Left lung (tissue), 10 donors: Measurements from ENCODE around the gene SLC39A1. TPM values are rescaled to one million over a fixed set of nuclear protein-coding genes. Genes with fewer than 3 reads are reported as not detected.

Experiments used
- ATAC-seq: fragments of 200-7000 bp; cut with Tn5 transposase; one replicate; pipeline ENCODE4 v1.9.1; 2020; ENCODE audit warnings: moderate library complexity
- DNase-seq, 4 donors: peaks; one replicate each; pipeline ENCODE4 v3.0.0-alpha.2; 2013 to 2020
- H3K27ac ChIP-seq, 2 donors: fragments of 200-600 bp; sonication (generic) in 1 of 2; one replicate each; pipeline versions ENCODE4 v1.5.0 to v1.8.0; 2020 to 2021
- H3K27me3 ChIP-seq, 2 donors: fragments of 200-600 bp; sonication (generic) in 1 of 2; one replicate each; pipeline versions ENCODE4 v1.5.0 to v1.8.0; 2020 to 2021
- H3K36me3 ChIP-seq, 2 donors: fragments of 200-600 bp; sonication (generic) in 1 of 2; one replicate each; pipeline versions ENCODE4 v1.5.0 to v1.8.0; 2020 to 2021
- H3K4me1 ChIP-seq, 2 donors: fragments of 200-600 bp; one replicate each; pipeline ENCODE4 v1.8.0; 2021
- H3K4me3 ChIP-seq, 2 donors: fragments of 200-600 bp; sonication (generic) in 1 of 2; one replicate each; pipeline versions ENCODE4 v1.5.0 to v1.8.0; 2020 to 2021; ENCODE audit warnings: mild to moderate bottlenecking in 1 of 2
- H3K9me3 ChIP-seq, 2 donors: fragments of 200-600 bp; sonication (generic) in 1 of 2; one replicate each; pipeline versions ENCODE4 v1.5.0 to v1.8.0; 2020 to 2021
- intact Hi-C, 2 donors: fragments of 100-400 bp; cut with DNase I; formaldehyde crosslinking; loops; one replicate each; pipeline versions ENCODE4 v1.11.2 to v1.14.2; 2022
- polyA plus RNA-seq, 6 donors: library from polyadenylated mRNA; unstranded; fragments of 120-200 nt; gene quantifications; one replicate each; pipeline ENCODE4 v1.2.1, GENCODE V29; 2013; ENCODE audit not compliant: insufficient read length in 6 of 6
- total RNA-seq, 2 donors: library from RNA; stranded (reverse); fragmentation: NEBNext Ultra II Directional; extraction: Animal tissue kit (Norgen Biotek cat#: 25700); gene quantifications; one replicate each; pipeline ENCODE4 v1.2.1, GENCODE V29; 2021
- TF ChIP-seq, protein P1 (sequence below), 2 donors: fragments of 200-600 bp; sonication (generic) in 1 of 2; IDR thresholded peaks; one replicate each; pipeline versions ENCODE4 v1.5.0 to v1.8.0; 2021; ENCODE audit warnings: antibody characterized with exemption in 2 of 2
- donor health status: DM: no; HTN: yes; CAD: no.
- donor health status: DM: no; HTN: no; CAD: no.

SLC39A1 gene
- total and polyA plus RNA-seq, 8 donors: 59.1 to 185 (median 64.0) TPM

DNA sequence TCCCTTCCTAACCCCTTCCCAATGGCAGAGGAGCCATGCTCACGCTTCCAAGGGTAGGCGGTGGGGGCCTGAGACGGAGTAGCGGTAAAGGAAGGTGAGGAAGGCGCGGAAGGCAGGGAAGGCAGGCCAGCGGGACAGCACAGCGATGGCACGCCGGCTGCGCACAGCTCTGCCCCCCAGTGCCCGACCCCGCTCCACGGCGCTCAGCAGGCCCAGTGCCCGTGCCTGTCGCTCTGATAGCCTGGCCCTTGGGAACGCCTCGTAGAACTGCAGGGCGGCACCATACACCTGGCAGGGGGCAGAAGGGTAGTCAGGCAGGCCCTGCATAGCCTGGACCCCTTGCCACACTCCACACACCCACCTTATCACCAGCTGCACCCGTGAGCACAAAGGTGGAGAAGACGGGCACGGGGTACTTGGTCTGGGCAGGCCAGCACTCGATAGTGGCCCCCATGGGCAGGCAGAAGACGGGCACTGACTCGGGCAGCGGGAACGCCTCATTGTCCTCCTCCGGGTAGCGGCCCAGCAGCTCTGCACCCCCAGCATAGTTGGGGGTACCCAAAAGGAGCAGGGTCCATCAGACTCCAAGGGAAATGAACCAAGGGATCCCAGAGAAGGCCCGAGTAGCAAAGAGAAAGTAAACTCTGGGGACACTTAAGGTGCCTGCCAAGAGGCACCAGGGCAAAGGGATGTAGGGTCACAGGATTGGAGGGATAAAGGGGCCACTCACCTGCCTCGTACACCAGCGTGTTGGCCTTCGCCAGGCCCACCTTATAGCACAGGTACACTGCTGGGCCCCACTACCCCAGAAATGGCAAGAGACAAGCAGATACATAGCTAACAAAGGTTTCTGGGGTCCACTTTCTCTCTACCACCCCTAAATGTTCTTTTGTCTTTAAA lies 21.3 kb downstream of the SLC39A1 start:
- TF ChIP-seq, protein P1, sequence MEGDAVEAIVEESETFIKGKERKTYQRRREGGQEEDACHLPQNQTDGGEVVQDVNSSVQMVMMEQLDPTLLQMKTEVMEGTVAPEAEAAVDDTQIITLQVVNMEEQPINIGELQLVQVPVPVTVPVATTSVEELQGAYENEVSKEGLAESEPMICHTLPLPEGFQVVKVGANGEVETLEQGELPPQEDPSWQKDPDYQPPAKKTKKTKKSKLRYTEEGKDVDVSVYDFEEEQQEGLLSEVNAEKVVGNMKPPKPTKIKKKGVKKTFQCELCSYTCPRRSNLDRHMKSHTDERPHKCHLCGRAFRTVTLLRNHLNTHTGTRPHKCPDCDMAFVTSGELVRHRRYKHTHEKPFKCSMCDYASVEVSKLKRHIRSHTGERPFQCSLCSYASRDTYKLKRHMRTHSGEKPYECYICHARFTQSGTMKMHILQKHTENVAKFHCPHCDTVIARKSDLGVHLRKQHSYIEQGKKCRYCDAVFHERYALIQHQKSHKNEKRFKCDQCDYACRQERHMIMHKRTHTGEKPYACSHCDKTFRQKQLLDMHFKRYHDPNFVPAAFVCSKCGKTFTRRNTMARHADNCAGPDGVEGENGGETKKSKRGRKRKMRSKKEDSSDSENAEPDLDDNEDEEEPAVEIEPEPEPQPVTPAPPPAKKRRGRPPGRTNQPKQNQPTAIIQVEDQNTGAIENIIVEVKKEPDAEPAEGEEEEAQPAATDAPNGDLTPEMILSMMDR (IDR thresholded peaks at IDR 0.05): no peak
- ATAC-seq (no peak), DNase-seq (peak in 1 of 4 donors; percentile 27)
- Histone ChIP-seq H3K9me3 (no peaks in the 10 kb centered on the region), H3K4me1 (peaks cover 4 to 41% of the 10 kb centered on the region in 2 donors), H3K36me3 (peaks cover 0 to 69% of the 10 kb centered on the region in 2 donors), H3K27ac (no peak overlapping the region), H3K4me3 (no peak overlapping the region), H3K27me3 (no peaks in the 10 kb centered on the region)
- intact Hi-C loops: loop anchor here in 1 of 2 donors (10.0 kb wide), 1 partner anchor 117 kb away; no protein-coding TSS in a partner anchor

DNA sequence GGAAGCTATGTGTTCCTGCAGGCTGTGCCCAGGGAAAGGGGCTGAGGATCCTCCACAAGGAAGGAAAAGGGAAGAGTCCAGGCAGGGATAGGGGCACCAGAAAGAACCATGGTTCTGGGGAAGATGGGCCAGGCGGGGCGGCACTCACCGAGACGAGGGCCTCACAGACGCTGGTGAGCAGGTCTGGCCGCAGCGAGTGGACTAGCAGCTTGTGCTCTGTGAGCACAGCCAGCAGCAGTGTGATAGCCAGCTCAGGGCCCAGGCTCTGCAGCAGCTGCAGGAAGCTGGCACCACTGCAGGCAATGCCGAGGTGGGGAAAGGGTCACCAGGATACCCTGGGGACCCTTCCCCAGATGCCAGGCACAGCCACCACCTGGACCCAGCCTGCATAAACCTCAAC lies 22.6 kb downstream of the SLC39A1 start:
- intact Hi-C loops: loop anchor here in 1 of 2 donors (10.0 kb wide), 1 partner anchor 116 kb away; no protein-coding TSS in a partner anchor
- Histone ChIP-seq H3K4me1 (peaks cover 0 to 34% of the 10 kb centered on the region in 2 donors), H3K27me3 (no peaks in the 10 kb centered on the region), H3K27ac (no peak overlapping the region), H3K36me3 (peaks cover 0 to 81% of the 10 kb centered on the region in 2 donors), H3K4me3 (no peak overlapping the region), H3K9me3 (no peaks in the 10 kb centered on the region)
- no peak for ATAC-seq
- peak in 1 of 4 donors; percentile 14 for DNase-seq
- TF ChIP-seq, protein P1 (IDR thresholded peaks at IDR 0.05): no peak

DNA sequence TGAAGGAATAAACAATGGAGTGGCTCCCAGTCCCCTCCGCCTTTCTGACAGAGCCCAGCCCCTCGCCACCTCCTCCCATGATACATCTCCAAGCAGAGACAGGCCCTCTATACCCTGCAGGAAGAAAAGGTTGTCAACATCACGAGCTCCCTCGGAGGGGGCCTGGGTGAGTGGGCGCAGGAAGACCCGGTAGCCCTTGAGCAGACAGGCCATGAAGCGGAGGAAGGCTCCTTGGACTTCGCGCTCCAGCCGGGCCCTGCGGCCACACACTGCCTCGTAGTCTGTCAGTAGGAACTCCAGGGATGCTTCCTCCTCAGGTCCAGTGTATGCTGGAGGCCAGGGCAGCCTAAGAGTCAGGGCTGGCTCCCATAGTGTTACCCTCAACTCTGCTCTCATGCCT lies 23.9 kb downstream of the SLC39A1 start:
- ATAC-seq (no peak), DNase-seq (peak in 1 of 4 donors; percentile 29)
- Histone ChIP-seq H3K4me1 (peaks cover 0 to 26% of the 10 kb centered on the region in 2 donors), H3K9me3 (no peaks in the 10 kb centered on the region), H3K27ac (no peak overlapping the region), H3K36me3 (peaks cover 0 to 94% of the 10 kb centered on the region in 2 donors), H3K27me3 (no peaks in the 10 kb centered on the region), H3K4me3 (no peak overlapping the region)
- intact Hi-C loops: no loop called here
- TF ChIP-seq, protein P1 (IDR thresholded peaks at IDR 0.05): no peak

DNA sequence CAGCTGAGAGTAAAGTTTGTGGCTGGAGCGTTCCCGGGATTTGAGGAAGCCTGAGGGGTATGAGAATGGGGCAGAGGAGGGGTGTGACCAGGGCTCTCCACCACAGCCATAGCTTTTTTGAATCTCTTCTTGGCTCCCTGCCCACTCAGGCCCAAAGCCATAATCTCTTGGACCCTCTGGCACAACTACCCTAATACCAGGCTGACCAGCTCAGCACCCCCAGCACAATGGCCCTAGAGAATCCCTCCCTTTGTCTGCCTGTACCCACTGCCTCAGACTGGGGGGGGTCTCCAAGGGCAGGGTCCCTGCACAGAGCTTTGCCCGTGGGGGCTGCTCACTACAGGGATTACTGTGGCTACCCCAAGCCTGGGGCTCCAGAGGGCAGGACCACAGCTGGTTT lies 24.3 kb downstream of the SLC39A1 start:
- DNase-seq: no peak
- Histone ChIP-seq H3K27me3 (no peaks in the 10 kb centered on the region), H3K9me3 (no peaks in the 10 kb centered on the region), H3K27ac (no peak overlapping the region), H3K4me1 (peaks cover 0 to 21% of the 10 kb centered on the region in 2 donors), H3K4me3 (no peak overlapping the region), H3K36me3 (peaks cover 0 to 97% of the 10 kb centered on the region in 2 donors)
- intact Hi-C loops: no loop called here
- no peak for ATAC-seq
- TF ChIP-seq, protein P1 (IDR thresholded peaks at IDR 0.05): no peak

DNA sequence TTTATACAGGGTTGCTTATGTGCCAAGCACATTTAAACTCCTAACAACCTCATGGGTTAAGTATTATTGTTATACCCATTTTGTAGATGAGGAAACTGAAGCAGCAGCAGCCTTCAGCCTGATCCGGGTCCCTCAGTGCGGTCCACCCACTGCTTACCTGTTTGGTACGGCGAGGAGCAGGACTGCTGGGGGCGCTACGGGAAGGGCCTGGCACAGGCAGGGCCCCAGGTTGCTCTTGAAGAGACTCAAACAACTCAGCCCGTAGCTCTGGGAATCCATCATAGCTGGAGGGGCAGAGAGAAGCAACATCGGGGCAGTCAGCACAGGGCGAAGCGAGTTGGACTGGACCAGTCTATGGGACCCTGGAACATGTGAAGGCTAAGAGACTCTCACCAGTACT lies 26.0 kb downstream of the SLC39A1 start:
- intact Hi-C loops: no loop called here
- ATAC-seq: no peak
- no peaks in the 10 kb centered on the region for H3K9me3 ChIP-seq
- no peak for DNase-seq
- no peak overlapping the region for H3K4me3 ChIP-seq
- peaks cover 0 to 100% of the 10 kb centered on the region in 2 donors for H3K36me3 ChIP-seq
- no peaks in the 10 kb centered on the region for H3K27me3 ChIP-seq
- TF ChIP-seq, protein P1 (IDR thresholded peaks at IDR 0.05): no peak
- H3K4me1 ChIP-seq: peaks cover 0 to 4% of the 10 kb centered on the region in 2 donors
- H3K27ac ChIP-seq: no peak overlapping the region
